HG02840 (cell line): ENCODE measurements around the gene FOXF1.

Experiments used
- ATAC-seq: cut with Tn5 transposase; IDR thresholded peaks from one replicate; pipeline ENCODE4 v1.9.1; 2021; ENCODE audit warnings: mild to moderate bottlenecking, moderate library complexity, moderate number of reproducible peaks; ENCODE audit not compliant: unreplicated experiment, low FRiP score

Gene FOXF1

GRCh38 chr16:86510465-86511261, at the start of gene FOXF1:
TSS of gene FOXF1 (plus strand) at chr16:86510527. CDS start at chr16:86510570, 43 bp downstream.
- ATAC-seq = no peak

- ATAC-seq = no peak
Observed at GRCh38 chr16:86461037-86461436, 49.3 kb upstream of the FOXF1 start.

GRCh38 chr16:86462334-86463084, 47.8 kb upstream of the FOXF1 start:
- ATAC-seq = no peak

- ATAC-seq = no peak
Observed at GRCh38 chr16:86464044-86464443, 46.3 kb upstream of the FOXF1 start.

- no peak for ATAC-seq
Observed at GRCh38 chr16:86465434-86465833, 44.9 kb upstream of the FOXF1 start.

- ATAC-seq = no peak
Observed at GRCh38 chr16:86466696-86467406, 43.5 kb upstream of the FOXF1 start.

- no peak for ATAC-seq
Observed at GRCh38 chr16:86467490-86467889, 42.8 kb upstream of the FOXF1 start.

- ATAC-seq = no peak
Observed at GRCh38 chr16:86470964-86471363, 39.4 kb upstream of the FOXF1 start.

- no peak for ATAC-seq
Observed at GRCh38 chr16:86471896-86472295, 38.4 kb upstream of the FOXF1 start.

GRCh38 chr16:86472366-86472765, 38.0 kb upstream of the FOXF1 start:
- ATAC-seq = no peak

GRCh38 chr16:86476956-86477534, 33.3 kb upstream of the FOXF1 start:
- ATAC-seq = no peak

- ATAC-seq = no peak
Observed at GRCh38 chr16:86477642-86478041, 32.7 kb upstream of the FOXF1 start.

- ATAC-seq = no peak
Observed at GRCh38 chr16:86478779-86479178, 31.5 kb upstream of the FOXF1 start.

GRCh38 chr16:86479419-86479818, 30.9 kb upstream of the FOXF1 start:
- no peak for ATAC-seq

- no peak for ATAC-seq
Observed at GRCh38 chr16:86480444-86480843, 29.9 kb upstream of the FOXF1 start.

GRCh38 chr16:86481607-86482006, 28.7 kb upstream of the FOXF1 start:
- no peak for ATAC-seq

- ATAC-seq = no peak
Observed at GRCh38 chr16:86484240-86484639, 26.1 kb upstream of the FOXF1 start.

- no peak for ATAC-seq
Observed at GRCh38 chr16:86485746-86486145, 24.6 kb upstream of the FOXF1 start.

GRCh38 chr16:86490859-86491639, 19.3 kb upstream of the FOXF1 start:
- ATAC-seq = no peak

GRCh38 chr16:86491640-86492023, 18.7 kb upstream of the FOXF1 start:
- ATAC-seq = no peak
